Parathyroid adenoma (tissue), 2 donors: ENCODE results near the gene KCND3.

ENCODE experiments used
- H2AFZ ChIP-seq: fragments of 300-600 bp; sonication (generic); one replicate; pipeline ENCODE4 v1.7.0; 2017; ENCODE audit warnings: antibody characterized with exemption, mild to moderate bottlenecking
- H3K27ac ChIP-seq: fragments of 300-600 bp; sonication (generic); one replicate; pipeline ENCODE4 v1.7.0; 2017
- H3K27me3 ChIP-seq: fragments of 300-600 bp; sonication (generic); one replicate; pipeline ENCODE4 v1.7.0; 2017; ENCODE audit warnings: low read length; ENCODE audit not compliant: control insufficient read depth, insufficient read depth
- H3K36me3 ChIP-seq: fragments of 300-600 bp; sonication (generic); one replicate; pipeline ENCODE4 v1.7.0; 2017; ENCODE audit warnings: low read length; ENCODE audit not compliant: control insufficient read depth, insufficient read depth
- H3K4me1 ChIP-seq: fragments of 300-600 bp; sonication (generic); one replicate; pipeline ENCODE4 v1.7.0; 2017; ENCODE audit warnings: control low read depth
- H3K4me2 ChIP-seq: fragments of 300-600 bp; sonication (generic); one replicate; pipeline ENCODE4 v1.7.0; 2017; ENCODE audit warnings: low read length
- H3K4me3 ChIP-seq: fragments of 300-600 bp; sonication (generic); one replicate; pipeline ENCODE4 v1.7.0; 2017; ENCODE audit warnings: low read depth, low read length
- H3K79me2 ChIP-seq: fragments of 300-600 bp; sonication (generic); one replicate; pipeline ENCODE4 v1.7.0; 2017; ENCODE audit warnings: control low read depth
- H3K9ac ChIP-seq: fragments of 300-600 bp; sonication (generic); one replicate; pipeline ENCODE4 v1.7.0; 2017; ENCODE audit warnings: mild to moderate bottlenecking
- H3K9me3 ChIP-seq: fragments of 300-600 bp; sonication (generic); one replicate; pipeline ENCODE4 v1.7.0; 2017; ENCODE audit warnings: low read length; ENCODE audit not compliant: control insufficient read depth
- CTCF ChIP-seq: fragments of 300-600 bp; sonication (generic); IDR thresholded peaks from one replicate; pipeline ENCODE4 v1.7.0; 2017; ENCODE audit warnings: antibody characterized with exemption, mild to moderate bottlenecking
- donor health status: primary hyperparathyroidism.

Gene KCND3

GRCh38 chr1:111826278-111826677 lies 163.2 kb downstream of the KCND3 start:
- no peak overlapping the region for H3K9ac ChIP-seq
- no peak overlapping the region for H2AFZ ChIP-seq
- H3K4me3 ChIP-seq = no peak overlapping the region
- no peaks in the 10 kb centered on the region for H3K79me2 ChIP-seq
- no peaks in the 10 kb centered on the region for H3K36me3 ChIP-seq
- no peak overlapping the region for H3K27ac ChIP-seq
- H3K4me1 ChIP-seq = no peaks in the 10 kb centered on the region
- TF ChIP-seq CTCF = no peak
- no peaks in the 10 kb centered on the region for H3K9me3 ChIP-seq
- H3K4me2 ChIP-seq = no peak overlapping the region
- H3K27me3 ChIP-seq = no peaks in the 10 kb centered on the region

- TF ChIP-seq CTCF = no peak
- Histone ChIP-seq H3K79me2 (no peaks in the 10 kb centered on the region), H2AFZ (no peak overlapping the region), H3K4me1 (no peaks in the 10 kb centered on the region), H3K9ac (no peak overlapping the region), H3K4me3 (no peak overlapping the region), H3K9me3 (no peaks in the 10 kb centered on the region), H3K27ac (no peak overlapping the region), H3K36me3 (no peaks in the 10 kb centered on the region), H3K27me3 (no peaks in the 10 kb centered on the region), H3K4me2 (no peak overlapping the region)
Observed at GRCh38 chr1:111825217-111825616, 164.3 kb downstream of the KCND3 start.

- TF ChIP-seq CTCF = no peak
- Histone ChIP-seq H3K27me3 (no peaks in the 10 kb centered on the region), H3K4me1 (no peaks in the 10 kb centered on the region), H2AFZ (no peak overlapping the region), H3K36me3 (no peaks in the 10 kb centered on the region), H3K79me2 (no peaks in the 10 kb centered on the region), H3K4me3 (no peak overlapping the region), H3K27ac (no peak overlapping the region), H3K9ac (no peak overlapping the region), H3K4me2 (no peak overlapping the region), H3K9me3 (no peaks in the 10 kb centered on the region)
Observed at GRCh38 chr1:111822138-111822537, 167.3 kb downstream of the KCND3 start.

- H3K36me3 ChIP-seq = no peaks in the 10 kb centered on the region
- H3K27ac ChIP-seq = no peak overlapping the region
- no peaks in the 10 kb centered on the region for H3K27me3 ChIP-seq
- no peak overlapping the region for H2AFZ ChIP-seq
- no peaks in the 10 kb centered on the region for H3K79me2 ChIP-seq
- H3K9ac ChIP-seq = no peak overlapping the region
- H3K4me2 ChIP-seq = no peak overlapping the region
- H3K4me1 ChIP-seq = no peaks in the 10 kb centered on the region
- no peaks in the 10 kb centered on the region for H3K9me3 ChIP-seq
- TF ChIP-seq CTCF = no peak
- H3K4me3 ChIP-seq = no peak overlapping the region
Observed at GRCh38 chr1:111821121-111821745, 168.2 kb downstream of the KCND3 start.

- H3K9me3 ChIP-seq = no peaks in the 10 kb centered on the region
- no peaks in the 10 kb centered on the region for H3K79me2 ChIP-seq
- no peak overlapping the region for H3K4me2 ChIP-seq
- no peak overlapping the region for H3K4me3 ChIP-seq
- H3K27ac ChIP-seq = no peak overlapping the region
- TF ChIP-seq CTCF = no peak
- no peak overlapping the region for H2AFZ ChIP-seq
- H3K4me1 ChIP-seq = no peaks in the 10 kb centered on the region
- H3K36me3 ChIP-seq = no peaks in the 10 kb centered on the region
- H3K9ac ChIP-seq = no peak overlapping the region
- no peaks in the 10 kb centered on the region for H3K27me3 ChIP-seq
Observed at GRCh38 chr1:111819566-111820263, 169.8 kb downstream of the KCND3 start.
